Brain pericyte (primary cell): ENCODE data around the gene NABP1.

Source experiments
- DNase-seq: peaks from one replicate; pipeline ENCODE4 v3.0.0-alpha.2; 2012; ENCODE audit warnings: low read depth, low spot score

Gene NABP1

GRCh38 chr2:191649519-191649918 lies 28.4 kb upstream of the NABP1 start:
- DNase-seq: no peak

GRCh38 chr2:191650896-191651773 lies 26.8 kb upstream of the NABP1 start:
- DNase-seq: no peak

GRCh38 chr2:191653667-191654391 lies 24.1 kb upstream of the NABP1 start:
- no peak for DNase-seq

GRCh38 chr2:191656391-191656790 lies 21.5 kb upstream of the NABP1 start:
- no peak for DNase-seq

DNA sequence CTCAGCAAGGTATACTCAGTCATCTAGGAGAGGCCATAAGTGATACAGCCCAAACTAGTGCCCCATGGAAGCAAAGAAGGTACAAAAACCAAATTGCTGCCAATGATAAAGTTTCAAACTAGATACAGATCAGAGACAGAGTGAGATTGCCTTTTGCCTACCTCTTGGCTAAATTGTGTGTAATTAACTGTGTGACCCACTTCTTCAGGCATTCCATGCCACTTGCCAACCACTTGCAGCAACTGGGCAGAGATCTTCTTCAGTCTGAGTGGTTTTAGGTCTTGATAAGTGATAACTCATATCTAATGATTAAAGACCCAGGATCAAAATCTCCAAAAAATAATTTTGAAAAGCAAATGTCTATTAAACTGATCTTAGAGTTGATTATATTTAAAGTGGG lies 21.1 kb upstream of the NABP1 start:
- DNase-seq: no peak

- DNase-seq: no peak
These were observed 20.0 kb upstream of the NABP1 start for GRCh38 chr2:191657977-191658376.

GRCh38 chr2:191659198-191659597 lies 18.7 kb upstream of the NABP1 start:
- DNase-seq: no peak

GRCh38 chr2:191660575-191660974 lies 17.4 kb upstream of the NABP1 start:
- DNase-seq: no peak

DNA sequence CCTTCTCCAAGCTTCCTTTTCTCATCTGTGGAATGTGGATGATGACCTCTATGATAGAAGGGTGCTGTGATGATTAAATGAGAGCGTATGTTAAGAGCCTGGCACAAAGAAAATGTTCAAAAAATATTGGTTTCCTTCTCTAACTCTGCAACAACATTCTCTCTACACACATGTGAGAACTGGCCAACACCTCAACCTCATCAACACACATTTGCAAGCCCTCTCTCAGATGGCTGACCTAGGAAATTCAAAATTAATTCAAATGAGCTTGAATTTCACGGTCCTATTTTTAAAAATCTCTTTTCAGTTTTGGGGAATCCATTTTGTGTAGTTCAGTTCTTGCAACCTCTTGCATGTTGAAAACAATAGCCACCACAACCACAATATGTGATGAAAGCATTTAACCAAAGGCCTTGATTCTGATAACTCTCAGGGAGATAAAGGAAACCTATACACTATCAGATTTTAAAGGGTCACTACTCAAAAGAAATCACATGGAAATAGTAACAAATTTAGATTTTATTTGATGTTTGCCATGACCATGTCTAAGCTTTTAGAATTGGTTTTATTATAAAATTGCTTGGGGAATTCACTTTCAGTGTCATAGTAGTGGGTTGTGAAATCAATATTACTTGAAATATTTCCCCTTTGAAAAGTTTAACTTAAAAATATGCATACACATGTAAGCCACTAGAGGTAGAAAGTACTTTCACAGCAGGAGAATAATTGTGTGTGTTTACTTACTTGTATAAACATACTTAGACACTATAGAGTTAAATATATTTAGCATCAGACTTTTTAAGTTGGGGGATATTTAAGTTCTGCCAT lies 16.6 kb upstream of the NABP1 start:
- DNase-seq: no peak

DNA sequence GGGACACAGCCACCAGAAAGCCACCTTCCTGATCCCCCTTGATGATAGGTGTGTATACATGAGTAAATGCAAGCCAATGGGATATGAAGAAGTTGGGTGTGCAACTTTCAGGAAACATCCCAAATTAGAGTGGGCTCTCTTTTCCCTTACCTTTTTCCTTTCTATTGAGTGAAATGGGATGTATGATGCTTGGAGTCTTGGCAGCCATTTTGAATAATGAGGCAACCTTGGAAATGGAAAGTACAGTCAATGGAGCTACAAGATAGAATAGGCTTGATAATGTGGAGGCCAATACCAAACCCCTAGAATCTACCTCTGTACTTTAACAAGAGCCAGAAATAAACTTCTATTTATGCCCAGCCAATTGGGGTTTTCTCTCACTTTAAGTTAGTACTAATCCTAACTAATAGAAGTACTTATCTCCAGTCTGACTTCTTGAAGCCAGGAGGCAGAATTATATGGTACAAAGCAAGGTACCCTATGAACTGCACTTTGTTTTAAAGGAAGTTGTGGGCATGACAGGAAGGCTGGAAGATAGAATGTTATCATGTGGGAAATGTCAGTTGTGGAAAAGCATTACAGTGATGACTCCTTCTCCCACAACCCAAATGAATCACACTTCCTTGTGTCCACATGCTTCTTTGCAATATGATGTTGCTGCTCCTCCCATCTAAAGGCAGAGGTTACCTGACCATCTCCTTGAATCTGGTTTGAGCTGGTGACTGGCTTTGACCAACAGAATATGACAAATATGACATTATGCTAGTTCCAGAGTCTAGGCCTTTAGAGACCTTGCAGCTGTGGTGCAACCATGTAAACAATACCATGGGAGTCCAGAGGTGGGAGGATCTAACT lies 12.9 kb upstream of the NABP1 start:
- DNase-seq: no peak

DNA sequence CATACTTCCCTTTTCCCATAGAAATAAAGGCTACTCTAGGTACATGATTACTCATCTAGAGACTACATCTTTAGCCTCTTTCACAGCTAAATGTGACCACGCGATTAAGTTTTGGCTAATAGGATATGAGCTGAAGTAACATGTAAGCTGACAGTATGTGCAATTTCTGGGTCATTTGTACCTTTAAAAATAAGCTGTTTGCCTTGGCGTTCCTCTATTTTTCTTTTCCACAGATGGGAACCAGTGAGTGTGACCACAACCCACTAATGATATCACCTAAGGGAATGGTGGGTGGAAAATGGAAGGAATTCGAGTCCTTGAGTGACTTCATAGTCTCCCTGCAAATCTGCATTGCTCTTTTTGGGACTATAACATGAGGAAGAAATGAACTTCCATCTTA lies 11.7 kb upstream of the NABP1 start:
- no peak for DNase-seq

DNA sequence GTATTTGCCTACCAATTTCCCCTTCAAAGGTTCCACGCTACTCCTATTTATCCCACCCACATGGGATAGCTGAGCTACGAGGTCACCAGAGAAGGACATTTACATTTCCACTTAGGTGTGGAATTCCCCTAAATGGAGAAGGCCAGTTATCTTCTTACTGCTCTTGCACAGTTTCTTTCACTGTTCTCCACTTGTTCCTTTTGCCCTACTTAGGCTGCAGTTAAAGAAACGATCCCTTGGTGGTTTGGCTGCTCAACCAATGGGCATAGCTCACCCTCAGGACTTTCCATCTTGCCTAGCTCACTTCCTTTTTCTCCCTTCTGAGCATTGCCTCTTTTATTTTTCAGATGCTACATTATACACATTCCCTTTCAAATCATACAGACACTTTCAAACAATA lies 11.2 kb upstream of the NABP1 start:
- no peak for DNase-seq

DNA sequence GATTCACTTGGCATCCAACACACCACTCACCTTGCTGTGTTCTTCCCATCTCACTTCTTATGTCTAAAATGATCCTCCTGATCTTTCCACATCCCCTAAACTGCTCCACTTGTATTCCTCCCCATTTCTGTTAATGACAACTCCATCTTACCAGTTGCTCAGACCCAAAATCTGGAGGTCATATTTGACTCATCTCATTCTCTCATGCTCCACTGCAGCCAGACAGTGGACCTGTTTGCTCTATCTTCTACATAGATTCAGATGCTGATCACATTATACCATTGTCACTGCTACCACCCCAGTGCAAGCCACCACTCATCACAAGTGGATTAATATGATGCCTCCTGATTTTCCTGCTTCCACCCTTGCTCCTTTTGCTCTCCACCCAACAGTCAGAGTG lies 7.9 kb upstream of the NABP1 start:
- no peak for DNase-seq

DNA sequence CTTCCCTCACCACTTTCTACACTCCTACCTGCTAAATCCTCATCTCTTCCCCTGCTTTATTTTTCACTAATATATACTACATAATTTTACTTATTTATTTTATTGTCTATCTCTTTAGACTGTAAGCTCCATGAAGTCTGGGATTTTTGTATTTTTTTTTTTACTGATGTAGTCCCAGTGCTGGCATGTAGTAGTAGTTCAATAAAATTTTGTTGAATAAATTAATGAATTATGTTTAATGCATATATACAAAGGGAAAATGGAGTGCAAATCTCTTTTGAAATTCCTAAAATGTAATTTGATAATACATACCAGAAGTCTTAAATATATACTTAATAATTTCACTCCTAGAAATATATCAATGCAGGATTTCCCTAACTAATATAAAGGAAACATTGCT lies 7.1 kb upstream of the NABP1 start:
- no peak for DNase-seq

GRCh38 chr2:191675807-191676721 lies 1.9 kb upstream of the NABP1 start:
- DNase-seq: no peak

GRCh38 chr2:191676790-191677645 lies 918 bp upstream of the NABP1 start:
- DNase-seq: no peak

- no peak for DNase-seq
These were observed 633 bp downstream of the NABP1 start for GRCh38 chr2:191678437-191679100.

- no peak for DNase-seq
These were observed 2.1 kb downstream of the NABP1 start for GRCh38 chr2:191679818-191680600.
